HEK293 (cell line): ENCODE results near the gene HABP4.

Experiments
- ZNF239 ChIP-seq: fragments of 450-650 bp; formaldehyde crosslinking; IDR thresholded peaks from 2 replicates; pipeline ENCODE4 v1.5.1; 2016; ENCODE audit warnings: missing biosample characterization, missing genetic modification characterization
- ZNF302 ChIP-seq: fragments of 450-650 bp; formaldehyde crosslinking; IDR thresholded peaks from 2 replicates; pipeline ENCODE4 v1.5.1; 2016; ENCODE audit warnings: missing biosample characterization, missing genetic modification characterization, low read depth
- ZNF785 ChIP-seq: fragments of 450-650 bp; formaldehyde crosslinking; IDR thresholded peaks from 2 replicates; pipeline ENCODE4 v1.5.1; 2016; ENCODE audit warnings: missing biosample characterization, missing genetic modification characterization
- TF ChIP-seq, protein P1 (sequence below): IDR thresholded peaks from 2 replicates; pipeline ENCODE4 v1.6.1; 2011; ENCODE audit warnings: mild to moderate bottlenecking, low read depth, low read length, borderline replicate concordance
- TF ChIP-seq, protein P2 (sequence below): fragments of 450-650 bp; formaldehyde crosslinking; IDR thresholded peaks from 2 replicates; pipeline ENCODE4 v1.5.1; 2016; ENCODE audit warnings: missing biosample characterization, missing genetic modification characterization

DNA sequence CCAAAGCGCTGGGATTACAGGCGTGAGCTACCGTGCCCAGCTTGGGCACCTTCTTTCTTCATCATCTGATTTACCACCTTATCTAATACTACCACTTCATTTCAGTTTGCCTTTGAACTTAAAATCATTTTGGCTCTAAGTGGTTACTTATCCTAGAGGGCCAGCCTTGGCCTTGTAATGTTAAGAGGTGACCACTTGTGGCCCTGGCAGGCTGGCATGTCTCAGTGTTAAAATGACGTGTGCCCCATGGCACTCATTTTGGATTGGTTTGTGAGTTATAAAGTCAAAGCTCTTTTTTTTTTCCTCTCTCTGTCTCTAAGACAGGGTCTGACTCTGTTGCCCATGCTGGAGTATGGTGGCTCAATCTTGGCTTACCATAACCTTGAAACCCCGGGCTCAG is 17.8 kb downstream of the HABP4 start:
- TF ChIP-seq, protein P1, sequence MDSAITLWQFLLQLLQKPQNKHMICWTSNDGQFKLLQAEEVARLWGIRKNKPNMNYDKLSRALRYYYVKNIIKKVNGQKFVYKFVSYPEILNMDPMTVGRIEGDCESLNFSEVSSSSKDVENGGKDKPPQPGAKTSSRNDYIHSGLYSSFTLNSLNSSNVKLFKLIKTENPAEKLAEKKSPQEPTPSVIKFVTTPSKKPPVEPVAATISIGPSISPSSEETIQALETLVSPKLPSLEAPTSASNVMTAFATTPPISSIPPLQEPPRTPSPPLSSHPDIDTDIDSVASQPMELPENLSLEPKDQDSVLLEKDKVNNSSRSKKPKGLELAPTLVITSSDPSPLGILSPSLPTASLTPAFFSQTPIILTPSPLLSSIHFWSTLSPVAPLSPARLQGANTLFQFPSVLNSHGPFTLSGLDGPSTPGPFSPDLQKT, result no peak
- TF ChIP-seq, protein P2, sequence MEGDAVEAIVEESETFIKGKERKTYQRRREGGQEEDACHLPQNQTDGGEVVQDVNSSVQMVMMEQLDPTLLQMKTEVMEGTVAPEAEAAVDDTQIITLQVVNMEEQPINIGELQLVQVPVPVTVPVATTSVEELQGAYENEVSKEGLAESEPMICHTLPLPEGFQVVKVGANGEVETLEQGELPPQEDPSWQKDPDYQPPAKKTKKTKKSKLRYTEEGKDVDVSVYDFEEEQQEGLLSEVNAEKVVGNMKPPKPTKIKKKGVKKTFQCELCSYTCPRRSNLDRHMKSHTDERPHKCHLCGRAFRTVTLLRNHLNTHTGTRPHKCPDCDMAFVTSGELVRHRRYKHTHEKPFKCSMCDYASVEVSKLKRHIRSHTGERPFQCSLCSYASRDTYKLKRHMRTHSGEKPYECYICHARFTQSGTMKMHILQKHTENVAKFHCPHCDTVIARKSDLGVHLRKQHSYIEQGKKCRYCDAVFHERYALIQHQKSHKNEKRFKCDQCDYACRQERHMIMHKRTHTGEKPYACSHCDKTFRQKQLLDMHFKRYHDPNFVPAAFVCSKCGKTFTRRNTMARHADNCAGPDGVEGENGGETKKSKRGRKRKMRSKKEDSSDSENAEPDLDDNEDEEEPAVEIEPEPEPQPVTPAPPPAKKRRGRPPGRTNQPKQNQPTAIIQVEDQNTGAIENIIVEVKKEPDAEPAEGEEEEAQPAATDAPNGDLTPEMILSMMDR (tag by site-specific recombination), result no peak
- TF ChIP-seq ZNF302 (no peak), ZNF785 (tag by site-specific recombination) (no peak), ZNF239 (tag by site-specific recombination) (no peak)
